HG03039 (cell line): ENCODE results near the gene PRDM2.

ENCODE experiments used
- ATAC-seq: cut with Tn5 transposase; IDR thresholded peaks from one replicate; pipeline ENCODE4 v1.9.1; 2021; ENCODE audit warnings: mild to moderate bottlenecking, moderate library complexity; ENCODE audit not compliant: unreplicated experiment

The PRDM2 gene

GRCh38 chr1:13732971-13733667, 33.1 kb downstream of the PRDM2 start:
- no peak for ATAC-seq

- no peak for ATAC-seq
These were observed 33.7 kb downstream of the PRDM2 start for GRCh38 chr1:13733711-13734110.

- no peak for ATAC-seq
These were observed 35.4 kb downstream of the PRDM2 start for GRCh38 chr1:13735168-13735930.

DNA sequence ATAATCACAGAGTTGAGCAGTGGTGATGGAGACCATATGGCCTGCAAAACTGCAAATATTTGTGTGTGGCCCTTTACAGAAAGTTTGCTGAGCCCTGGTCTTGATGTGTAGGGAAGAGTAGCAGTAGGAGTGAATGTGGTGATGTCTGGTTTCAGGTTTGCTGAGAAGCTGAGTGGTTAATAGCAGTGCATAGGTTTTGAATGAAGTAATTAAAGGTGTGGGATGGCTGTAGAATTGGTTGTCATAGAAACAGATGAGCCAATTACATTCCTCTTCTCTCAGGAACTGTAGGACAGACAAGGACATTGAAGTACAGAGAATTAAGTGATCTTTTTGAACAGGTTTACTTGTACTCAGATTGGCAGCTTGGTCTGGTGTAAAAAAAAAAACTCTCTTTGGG, 37.4 kb downstream of the PRDM2 start:
- ATAC-seq, result no peak

DNA sequence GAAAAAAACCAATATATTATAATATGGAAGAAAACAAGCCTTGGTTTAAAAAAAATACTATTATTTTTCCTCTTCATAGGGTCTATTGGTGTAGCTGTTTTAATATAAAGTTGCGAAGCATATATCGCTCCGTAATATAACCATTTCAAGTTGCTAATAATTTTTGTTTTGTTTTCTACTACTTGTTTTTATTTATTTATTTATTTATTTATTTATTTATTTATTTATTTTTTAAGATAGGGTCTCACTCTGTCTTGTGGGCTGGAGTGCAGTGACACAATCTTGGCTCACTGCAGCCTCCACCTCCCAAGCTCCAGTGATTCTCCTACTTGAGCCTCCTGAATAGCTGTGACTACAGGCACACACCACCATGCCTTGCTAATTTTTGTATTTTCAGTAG, 46.4 kb downstream of the PRDM2 start:
- no peak for ATAC-seq

DNA sequence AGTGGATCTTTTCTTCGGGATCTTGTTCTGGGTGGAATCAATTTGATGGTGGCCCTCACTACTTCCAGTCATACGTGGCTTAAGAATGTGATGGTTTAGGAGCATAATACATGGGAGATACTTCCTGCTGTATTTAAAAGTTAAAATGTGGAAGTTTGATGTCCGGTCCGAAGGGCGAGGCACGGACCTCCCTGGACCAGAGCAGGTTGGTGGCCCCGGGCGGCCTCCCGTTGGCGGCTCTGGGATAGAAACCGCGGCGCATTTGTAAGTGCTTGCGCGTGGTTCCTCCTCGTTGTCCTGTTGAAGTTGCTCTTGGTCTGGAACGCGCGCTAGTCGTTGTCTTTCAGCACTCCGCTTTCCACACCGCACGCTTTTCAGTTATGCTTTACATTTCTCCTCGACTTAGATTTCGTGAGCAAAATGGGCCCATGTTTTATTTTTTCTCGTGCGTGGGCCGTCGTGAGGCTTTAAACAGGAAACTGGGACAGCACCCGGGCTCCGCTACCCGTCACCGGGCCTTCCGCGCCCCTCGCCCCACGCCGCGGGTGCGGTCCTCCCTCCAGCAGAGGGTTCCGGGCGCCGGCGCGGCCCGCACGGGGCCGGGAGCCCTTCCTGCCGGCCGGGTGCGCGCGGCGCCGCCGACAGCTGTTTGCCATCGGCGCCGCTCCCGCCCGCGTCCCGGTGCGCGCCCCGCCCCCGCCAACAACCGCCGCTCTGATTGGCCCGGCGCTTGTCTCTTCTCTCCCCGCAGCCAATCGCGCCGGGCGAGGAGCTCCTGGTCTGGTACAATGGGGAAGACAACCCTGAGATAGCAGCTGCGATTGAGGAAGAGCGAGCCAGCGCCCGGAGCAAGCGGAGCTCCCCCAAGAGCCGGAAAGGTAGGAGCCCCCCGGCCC, 48.9 kb downstream of the PRDM2 start:
- peak; percentile 76 for ATAC-seq

- peak; percentile 18 for ATAC-seq
These were observed 49.8 kb downstream of the PRDM2 start for GRCh38 chr1:13749543-13750341.

DNA sequence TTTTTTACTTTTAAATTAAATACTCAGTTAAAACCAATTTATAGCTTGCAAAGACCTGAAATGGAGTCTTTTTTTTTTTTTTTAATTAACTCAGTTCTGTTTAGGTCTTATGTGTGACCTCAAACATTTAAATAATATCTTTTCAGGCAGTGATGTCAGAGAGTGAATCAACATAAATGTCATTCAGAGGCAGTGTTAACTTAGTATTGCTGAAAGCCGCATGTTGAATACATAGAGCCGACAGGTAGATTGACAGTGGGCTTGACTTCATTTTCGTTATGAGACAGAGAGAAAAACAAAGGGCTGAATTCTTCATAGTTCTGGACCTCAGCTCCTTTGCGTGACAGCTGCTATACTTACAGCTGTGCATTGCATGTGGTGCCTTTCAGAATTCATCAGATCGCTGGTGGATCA, 51.5 kb downstream of the PRDM2 start:
- no peak for ATAC-seq

DNA sequence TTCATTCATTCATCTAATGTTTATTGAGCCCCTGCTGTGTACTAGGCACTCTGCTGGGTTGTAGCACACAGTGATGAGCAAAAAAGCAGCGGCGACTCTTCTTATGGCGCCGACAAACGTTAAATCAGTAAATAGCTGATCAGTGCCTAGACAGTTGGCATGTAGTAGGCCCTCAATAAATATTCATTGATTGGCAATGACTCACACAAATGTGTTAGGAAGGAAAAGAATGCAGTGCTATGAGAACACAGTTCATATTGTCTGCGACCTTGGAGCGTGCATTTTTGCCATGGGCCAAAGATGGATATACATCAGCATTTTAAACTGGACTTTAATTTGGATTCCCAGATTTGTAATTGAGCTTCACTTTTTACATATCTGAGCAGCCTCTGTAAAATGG, 52.0 kb downstream of the PRDM2 start:
- no peak for ATAC-seq

- no peak for ATAC-seq
These were observed 52.9 kb downstream of the PRDM2 start for GRCh38 chr1:13752852-13753251.

- no peak for ATAC-seq
These were observed 53.8 kb downstream of the PRDM2 start for GRCh38 chr1:13753636-13754402.

DNA sequence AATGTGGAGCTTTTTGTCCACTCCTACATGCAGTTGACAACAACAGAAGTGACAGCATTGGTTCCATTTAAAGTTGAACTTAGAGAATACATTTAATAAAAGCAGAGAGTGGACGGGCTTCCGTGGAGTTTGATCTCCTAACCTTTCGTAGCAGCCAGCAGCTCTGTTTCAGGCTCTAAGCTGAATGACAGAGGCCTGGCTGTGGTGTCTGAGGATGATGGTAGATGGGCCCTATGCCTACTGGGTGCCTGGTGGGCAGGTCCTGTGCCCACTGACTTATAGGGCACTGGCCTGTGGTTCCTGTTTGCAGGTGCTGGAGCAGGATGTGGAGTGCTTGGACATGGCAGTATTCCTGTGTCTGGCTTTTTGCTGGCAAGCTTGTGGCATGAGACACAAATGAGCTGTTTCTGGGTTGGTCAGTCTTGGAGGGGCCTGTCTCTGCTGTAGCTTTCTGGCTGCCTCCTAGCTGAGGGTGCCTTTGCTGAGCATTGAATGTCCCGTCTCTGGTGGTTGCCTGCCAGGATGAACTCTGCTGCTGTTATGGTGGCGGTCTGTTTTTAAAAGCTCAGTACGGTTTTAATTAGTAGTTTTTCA, 54.6 kb downstream of the PRDM2 start:
- ATAC-seq, result no peak

GRCh38 chr1:13756557-13757315, 56.7 kb downstream of the PRDM2 start:
- no peak for ATAC-seq

- ATAC-seq, result no peak
These were observed 57.7 kb downstream of the PRDM2 start for GRCh38 chr1:13757693-13758092.

DNA sequence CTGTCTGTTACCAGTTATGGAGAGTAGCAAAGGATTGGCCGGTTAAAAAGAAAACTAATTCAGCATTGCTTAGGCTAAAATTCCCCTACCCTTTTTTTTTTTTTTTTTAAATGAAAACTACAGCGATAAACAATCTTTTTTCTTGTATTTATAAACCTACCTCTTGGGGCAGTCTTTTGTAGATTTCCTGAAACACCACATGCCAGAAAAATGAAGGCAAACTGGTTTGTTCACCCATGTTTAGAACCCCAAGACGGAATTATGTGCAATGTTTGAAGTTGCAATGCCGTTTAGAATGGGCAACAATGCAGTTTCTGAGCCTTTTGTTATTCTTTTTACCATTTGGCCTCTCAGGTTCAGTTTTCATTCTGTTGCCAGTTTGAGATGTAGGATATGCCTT, 59.1 kb downstream of the PRDM2 start:
- no peak for ATAC-seq

- ATAC-seq, result no peak
These were observed 60.4 kb downstream of the PRDM2 start for GRCh38 chr1:13760340-13760739.

DNA sequence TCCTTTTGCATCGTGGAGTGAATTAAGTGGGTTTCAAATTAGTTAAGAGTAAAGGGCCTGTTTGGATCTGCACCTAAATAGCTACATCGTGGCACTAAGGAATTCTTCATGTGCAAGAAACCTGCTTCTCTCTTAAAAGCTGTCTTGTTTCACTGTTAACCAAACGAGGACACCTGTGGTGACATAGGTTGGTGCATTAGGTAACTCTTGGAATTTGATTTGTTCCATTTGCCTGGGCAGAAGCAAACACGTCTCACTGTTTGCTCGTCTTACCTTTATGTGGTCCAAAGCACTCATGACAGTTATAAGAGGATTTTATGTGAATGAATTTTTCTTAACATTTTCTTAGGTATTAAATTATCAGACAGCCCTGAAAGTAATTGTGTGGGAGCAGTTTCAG, 60.9 kb downstream of the PRDM2 start:
- no peak for ATAC-seq

- ATAC-seq, result no peak
These were observed 61.9 kb downstream of the PRDM2 start for GRCh38 chr1:13761883-13762282.

GRCh38 chr1:13762642-13763041, 62.7 kb downstream of the PRDM2 start:
- no peak for ATAC-seq
